CD14-positive monocyte (primary cell): ENCODE results near the gene ATG9B. TPM values are rescaled to one million over a fixed set of nuclear protein-coding genes. Genes with fewer than 3 reads are reported as not detected.

Source experiments
- DNase-seq, 3 donors: peaks; one replicate each; pipeline ENCODE4 v3.0.0-alpha.2; 2011 to 2022
- H2AFZ ChIP-seq: 2 replicates; pipeline ENCODE4 v1.6.0; 2012; ENCODE audit warnings: mild to moderate bottlenecking, low read depth, low read length, inconsistent platforms; ENCODE audit not compliant: insufficient read depth, poor library complexity, severe bottlenecking
- H3K27ac ChIP-seq, 2 donors: 1 replicate in 1 of 2; 2 replicates in 1 of 2; pipeline ENCODE4 v1.5.1; 2012 to 2013; ENCODE audit warnings: low read length in 2 of 2, control low read depth in 1 of 2, inconsistent platforms in 1 of 2, low read depth in 1 of 2, mild to moderate bottlenecking in 1 of 2
- H3K27me3 ChIP-seq, 2 donors: one replicate each; pipeline versions ENCODE4 v1.6.0 to v1.6.1; 2011 to 2013; ENCODE audit warnings: low read length in 2 of 2; ENCODE audit not compliant: control insufficient read depth in 2 of 2, insufficient read depth in 2 of 2
- H3K36me3 ChIP-seq, 2 donors: replicated peaks in 1 of 2; 1 replicate in 1 of 2; 2 replicates in 1 of 2; pipeline versions ENCODE4 v1.5.1 to v1.6.1; 2012 to 2013; ENCODE audit warnings: low read length in 2 of 2, control low read depth in 1 of 2, inconsistent platforms in 1 of 2, mild to moderate bottlenecking in 1 of 2; ENCODE audit not compliant: insufficient read depth in 2 of 2, control insufficient read depth in 1 of 2
- H3K4me1 ChIP-seq, 2 donors: 1 replicate in 1 of 2; 2 replicates in 1 of 2; pipeline versions ENCODE4 v1.5.1 to v1.6.1; 2012 to 2013; ENCODE audit warnings: low read length in 2 of 2, control low read depth in 1 of 2, inconsistent platforms in 1 of 2, mild to moderate bottlenecking in 1 of 2, moderate library complexity in 1 of 2; ENCODE audit not compliant: insufficient read depth in 2 of 2, control insufficient read depth in 1 of 2
- H3K4me2 ChIP-seq: replicated peaks from 2 replicates; pipeline ENCODE3; 2012; ENCODE audit warnings: low read length, moderate library complexity, mild to moderate bottlenecking; ENCODE audit not compliant: poor library complexity, severe bottlenecking; ENCODE audit errors: extremely low read depth
- H3K4me3 ChIP-seq, 3 experiments: fragments of 200-600 bp in 1 of 3; sonication (generic) in 1 of 3; replicated peaks in 1 of 3; 1 replicate in 2 of 3; 2 replicates in 1 of 3; pipeline ENCODE4 v1.5.1; 2011 to 2013; ENCODE audit warnings: low read length in 3 of 3, mild to moderate bottlenecking in 3 of 3, control low read depth in 2 of 3, low read depth in 2 of 3, inconsistent platforms in 1 of 3, moderate library complexity in 1 of 3
- H3K79me2 ChIP-seq: 2 replicates; pipeline ENCODE4 v1.6.0; 2012; ENCODE audit warnings: mild to moderate bottlenecking, control low read depth, inconsistent platforms, low read length, moderate library complexity; ENCODE audit not compliant: insufficient read depth
- H3K9ac ChIP-seq: 2 replicates; pipeline ENCODE4 v1.6.0; 2017; ENCODE audit warnings: low read length, mild to moderate bottlenecking; ENCODE audit not compliant: insufficient read depth, poor library complexity, severe bottlenecking
- H3K9me3 ChIP-seq, 2 donors: replicated peaks in 1 of 2; 1 replicate in 1 of 2; 2 replicates in 1 of 2; pipeline versions ENCODE4 v1.5.1 to v1.6.1; 2012 to 2013; ENCODE audit warnings: low read length in 2 of 2, control low read depth in 1 of 2; ENCODE audit not compliant: control insufficient read depth in 1 of 2, insufficient read depth in 1 of 2
- H4K20me1 ChIP-seq: 2 replicates; pipeline ENCODE4 v1.6.0; 2012; ENCODE audit warnings: mild to moderate bottlenecking, low read length, control low read depth, moderate library complexity; ENCODE audit not compliant: insufficient read depth
- H3K27ac Mint-ChIP-seq, 7 donors: one replicate each; pipeline ENCODE4 v1.8.0; 2020; ENCODE audit warnings: mild to moderate bottlenecking in 7 of 7, mixed read lengths in 7 of 7, moderate library complexity in 6 of 7, inconsistent platforms in 2 of 7
- H3K27me3 Mint-ChIP-seq, 3 donors: one replicate each; pipeline ENCODE4 v1.8.0; 2021 to 2022; ENCODE audit warnings: low read depth in 3 of 3, mild to moderate bottlenecking in 3 of 3, mixed read lengths in 3 of 3, moderate library complexity in 3 of 3, inconsistent platforms in 1 of 3
- H3K36me3 Mint-ChIP-seq, 2 donors: one replicate each; pipeline ENCODE4 v1.8.0; 2020; ENCODE audit warnings: mixed read lengths in 2 of 2, inconsistent platforms in 1 of 2, mild to moderate bottlenecking in 1 of 2
- H3K4me1 Mint-ChIP-seq: one replicate; pipeline ENCODE4 v1.8.0; 2020; ENCODE audit warnings: mild to moderate bottlenecking, mixed read lengths
- H3K4me3 Mint-ChIP-seq, 2 donors: one replicate each; pipeline ENCODE4 v1.8.0; 2020; ENCODE audit warnings: mild to moderate bottlenecking in 2 of 2, mixed read lengths in 2 of 2, moderate library complexity in 1 of 2
- H3K9me3 Mint-ChIP-seq, 7 donors: one replicate each; pipeline ENCODE4 v1.8.0; 2020 to 2022; ENCODE audit warnings: mixed read lengths in 7 of 7, mild to moderate bottlenecking in 6 of 7, moderate library complexity in 6 of 7, inconsistent platforms in 2 of 7
- WGBS: methylation state at CpG from one replicate; pipeline ENCODE4 v1.1.5; 2013; ENCODE audit warnings: missing lambda C conversion rate; ENCODE audit not compliant: insufficient coverage; 5-methylcytosine and 5-hydroxymethylcytosine counted together
- intact Hi-C, 2 donors: fragments of 100-400 bp; cut with micrococcal nuclease; formaldehyde crosslinking; loops; one replicate each; pipeline versions ENCODE4 v1.15.0 to v1.15.1; 2023
- polyA plus RNA-seq, 3 donors: library from polyadenylated mRNA; depleted of rRNA in 1 of 3; unstranded in 2 of 3; stranded (reverse) in 1 of 3; fragments of 300-500 nt in 2 of 3; fragments of >200 nt in 1 of 3; fragmentation: Illumina TruSeq in 2 of 3; gene quantifications; 1 replicate in 2 of 3; 2 replicates in 1 of 3; pipeline ENCODE4 v1.2.3, GENCODE V29; 2012 to 2021
- TF ChIP-seq, protein P1 (sequence below): fragments of 200-600 bp; IDR thresholded peaks from one replicate; pipeline ENCODE4 v1.8.0; 2022; ENCODE audit warnings: antibody characterized with exemption, mild to moderate bottlenecking

The ATG9B gene
- polyA plus RNA-seq, 3 donors, result 0.21 to 0.30 TPM; not detected in 1

DNA sequence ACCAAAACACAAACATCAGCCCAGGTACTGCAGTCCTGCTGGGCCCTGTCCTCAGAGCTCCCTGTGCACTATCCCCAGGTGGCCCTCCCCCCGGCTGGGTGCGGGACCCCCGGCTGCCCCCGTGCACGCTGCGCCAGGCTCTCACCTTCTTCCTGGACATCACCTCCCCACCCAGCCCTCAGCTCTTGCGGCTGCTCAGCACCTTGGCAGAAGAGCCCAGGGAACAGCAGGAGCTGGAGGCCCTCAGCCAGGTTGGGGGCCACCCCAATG, 14.3 kb downstream of the ATG9B start:
- peaks cover 47% of the 10 kb centered on the region for H3K4me1 Mint-ChIP-seq
- no peak overlapping the region for H3K9ac ChIP-seq
- H3K4me3 ChIP-seq, result no peak overlapping the region
- peaks cover 0 to 4% of the 10 kb centered on the region in 2 donors for H3K9me3 ChIP-seq
- H3K27me3 Mint-ChIP-seq, result peaks cover 47 to 73% (median 49%) of the 10 kb centered on the region in 3 donors
- no peaks in the 10 kb centered on the region for H3K79me2 ChIP-seq
- peaks cover 0 to 5% (median 0%) of the 10 kb centered on the region in 7 donors for H3K9me3 Mint-ChIP-seq
- H2AFZ ChIP-seq, result peak overlapping the region; percentile 46
- no peaks in the 10 kb centered on the region for H3K36me3 ChIP-seq
- TF ChIP-seq, protein P1, sequence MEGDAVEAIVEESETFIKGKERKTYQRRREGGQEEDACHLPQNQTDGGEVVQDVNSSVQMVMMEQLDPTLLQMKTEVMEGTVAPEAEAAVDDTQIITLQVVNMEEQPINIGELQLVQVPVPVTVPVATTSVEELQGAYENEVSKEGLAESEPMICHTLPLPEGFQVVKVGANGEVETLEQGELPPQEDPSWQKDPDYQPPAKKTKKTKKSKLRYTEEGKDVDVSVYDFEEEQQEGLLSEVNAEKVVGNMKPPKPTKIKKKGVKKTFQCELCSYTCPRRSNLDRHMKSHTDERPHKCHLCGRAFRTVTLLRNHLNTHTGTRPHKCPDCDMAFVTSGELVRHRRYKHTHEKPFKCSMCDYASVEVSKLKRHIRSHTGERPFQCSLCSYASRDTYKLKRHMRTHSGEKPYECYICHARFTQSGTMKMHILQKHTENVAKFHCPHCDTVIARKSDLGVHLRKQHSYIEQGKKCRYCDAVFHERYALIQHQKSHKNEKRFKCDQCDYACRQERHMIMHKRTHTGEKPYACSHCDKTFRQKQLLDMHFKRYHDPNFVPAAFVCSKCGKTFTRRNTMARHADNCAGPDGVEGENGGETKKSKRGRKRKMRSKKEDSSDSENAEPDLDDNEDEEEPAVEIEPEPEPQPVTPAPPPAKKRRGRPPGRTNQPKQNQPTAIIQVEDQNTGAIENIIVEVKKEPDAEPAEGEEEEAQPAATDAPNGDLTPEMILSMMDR, result no peak
- peaks cover 2 to 43% of the 10 kb centered on the region in 2 donors for H3K27me3 ChIP-seq
- no peak overlapping the region for H3K27ac ChIP-seq
- intact Hi-C loops, result loop anchor here in 1 of 2 donors (5.0 kb wide), 1 partner anchor 102 kb away; no protein-coding TSS in a partner anchor
- H4K20me1 ChIP-seq, result no peaks in the 10 kb centered on the region
- H3K4me2 ChIP-seq, result no peak overlapping the region
- peaks cover 0 to 5% of the 10 kb centered on the region in 2 donors for H3K36me3 Mint-ChIP-seq
- H3K4me3 Mint-ChIP-seq, result no peak overlapping the region
- no peak for DNase-seq
- H3K4me1 ChIP-seq, result peaks cover 34 to 52% of the 10 kb centered on the region in 2 donors
- 46% methylated on average over 4 of the region's 7 CpGs for WGBS
- no peak overlapping the region for H3K27ac Mint-ChIP-seq

DNA sequence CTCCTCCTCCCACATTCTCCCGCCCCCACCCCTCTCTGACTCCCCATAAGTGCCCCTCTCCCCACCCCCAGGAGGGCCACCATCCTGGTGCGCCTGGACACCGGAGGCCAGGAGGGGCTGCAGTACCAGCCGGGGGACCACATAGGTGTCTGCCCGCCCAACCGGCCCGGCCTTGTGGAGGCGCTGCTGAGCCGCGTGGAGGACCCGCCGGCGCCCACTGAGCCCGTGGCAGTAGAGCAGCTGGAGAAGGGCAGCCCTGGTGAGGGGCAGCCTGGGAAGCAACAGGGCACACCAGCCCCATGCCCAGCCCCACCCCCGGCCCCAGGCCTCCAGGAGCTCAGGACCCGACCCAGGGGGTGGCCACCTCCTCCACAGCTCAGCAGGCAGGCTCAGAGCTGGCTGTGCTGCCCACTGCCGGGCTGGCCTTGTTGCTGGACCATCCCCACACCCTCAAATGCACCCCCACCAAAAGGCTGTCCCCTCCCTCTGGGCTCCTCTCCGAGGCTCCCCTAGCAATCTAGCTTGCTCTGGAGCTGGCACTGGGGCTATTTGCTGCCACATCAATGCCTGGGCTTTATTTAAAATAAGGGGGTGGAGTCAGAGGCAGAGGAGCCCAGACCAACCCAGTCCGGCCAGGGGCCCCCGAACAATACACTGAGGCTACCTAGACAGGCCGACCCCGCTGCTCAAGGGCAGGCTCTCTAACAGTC, 14.8 kb downstream of the ATG9B start:
- peaks cover 0 to 5% (median 0%) of the 10 kb centered on the region in 7 donors for H3K9me3 Mint-ChIP-seq

More for the DNA sequence above, 14.8 kb downstream of the ATG9B start:
- Mint-ChIP-seq H3K36me3 (peaks cover 0 to 5% of the 10 kb centered on the region in 2 donors), H3K4me1 (peaks cover 42% of the 10 kb centered on the region), H3K27ac (no peak overlapping the region), H3K4me3 (peak overlapping the region in 1 of 2 donors; percentile 21), H3K27me3 (peaks cover 47 to 74% (median 49%) of the 10 kb centered on the region in 3 donors)
- intact Hi-C loops, result loop anchor here in 1 of 2 donors (5.0 kb wide), 1 partner anchor 103 kb away; no protein-coding TSS in a partner anchor
- no peak overlapping the region for H2AFZ ChIP-seq
- DNase-seq, result no peak
- no peaks in the 10 kb centered on the region for H3K36me3 ChIP-seq
- peaks cover 32 to 47% of the 10 kb centered on the region in 2 donors for H3K4me1 ChIP-seq
- no peak overlapping the region for H3K4me2 ChIP-seq
- no peak overlapping the region for H3K4me3 ChIP-seq
- TF ChIP-seq, protein P1, result no peak
- H3K27me3 ChIP-seq, result peaks cover 2 to 43% of the 10 kb centered on the region in 2 donors
- peaks cover 0 to 4% of the 10 kb centered on the region in 2 donors for H3K9me3 ChIP-seq
- no peak overlapping the region for H3K9ac ChIP-seq
- H4K20me1 ChIP-seq, result no peaks in the 10 kb centered on the region
- 88% methylated on average over 19 of the region's 22 CpGs for WGBS
- no peak overlapping the region for H3K27ac ChIP-seq
- H3K79me2 ChIP-seq, result no peaks in the 10 kb centered on the region
